ENCODE data around the gene FABP7.
A peak's percentile ranks its signal among the peaks of the same experiment; 100 is the strongest.

Gene FABP7

GRCh38 chr6:122832459-122832858 lies 52.9 kb downstream of the FABP7 start:
- TF ChIP-seq ESRRG (CRISPR knock-in tag; IDR thresholded peaks at IDR 0.05), result no peak
- no peak for TF ChIP-seq SNAI2 (CRISPR knock-in tag; IDR thresholded peaks at IDR 0.05)
- TF ChIP-seq CREB5 (CRISPR knock-in tag; IDR thresholded peaks at IDR 0.05; ENCODE audit: low read depth), result no peak
- no peak for TF ChIP-seq PATZ1 (CRISPR knock-in tag; IDR thresholded peaks at IDR 0.05; ENCODE audit: borderline replicate concordance)
- no peak for TF ChIP-seq TCF4 (CRISPR knock-in tag; IDR thresholded peaks at IDR 0.05; ENCODE audit: borderline replicate concordance)
- no peak for TF ChIP-seq ISL1 (CRISPR knock-in tag; IDR thresholded peaks at IDR 0.05)
- TF ChIP-seq PPARA (CRISPR knock-in tag; IDR thresholded peaks at IDR 0.05; ENCODE audit: borderline replicate concordance), result no peak
- TF ChIP-seq RARB (CRISPR knock-in tag; IDR thresholded peaks at IDR 0.05), result no peak
- no peak for TF ChIP-seq BACH2 (CRISPR knock-in tag; IDR thresholded peaks at IDR 0.05; ENCODE audit: borderline replicate concordance)
- TF ChIP-seq TOX (CRISPR knock-in tag; IDR thresholded peaks at IDR 0.05; ENCODE audit: borderline replicate concordance), result no peak
- TF ChIP-seq TSHZ2 (CRISPR knock-in tag; IDR thresholded peaks at IDR 0.05), result no peak
- no peak for TF ChIP-seq ZFP3 (CRISPR knock-in tag; IDR thresholded peaks at IDR 0.05)
- no peak for TF ChIP-seq CSDC2 (CRISPR knock-in tag; IDR thresholded peaks at IDR 0.05)
- no peak for ATAC-seq

- TF ChIP-seq ZFP3 (CRISPR knock-in tag; IDR thresholded peaks at IDR 0.05) (no peak), ZFP30 (CRISPR knock-in tag; IDR thresholded peaks at IDR 0.05) (no peak), ISL1 (CRISPR knock-in tag; IDR thresholded peaks at IDR 0.05) (no peak), CSDC2 (CRISPR knock-in tag; IDR thresholded peaks at IDR 0.05) (no peak), ESRRG (CRISPR knock-in tag; IDR thresholded peaks at IDR 0.05) (no peak), OSR1 (CRISPR knock-in tag; IDR thresholded peaks at IDR 0.05) (no peak)
- ATAC-seq, result peak; percentile 38; the same call in 2 of the 3 replicates
Observed at GRCh38 chr6:122833021-122833491, 53.5 kb downstream of the FABP7 start.
